ENCODE measurements around the gene NEURL1.

The NEURL1 gene

DNA sequence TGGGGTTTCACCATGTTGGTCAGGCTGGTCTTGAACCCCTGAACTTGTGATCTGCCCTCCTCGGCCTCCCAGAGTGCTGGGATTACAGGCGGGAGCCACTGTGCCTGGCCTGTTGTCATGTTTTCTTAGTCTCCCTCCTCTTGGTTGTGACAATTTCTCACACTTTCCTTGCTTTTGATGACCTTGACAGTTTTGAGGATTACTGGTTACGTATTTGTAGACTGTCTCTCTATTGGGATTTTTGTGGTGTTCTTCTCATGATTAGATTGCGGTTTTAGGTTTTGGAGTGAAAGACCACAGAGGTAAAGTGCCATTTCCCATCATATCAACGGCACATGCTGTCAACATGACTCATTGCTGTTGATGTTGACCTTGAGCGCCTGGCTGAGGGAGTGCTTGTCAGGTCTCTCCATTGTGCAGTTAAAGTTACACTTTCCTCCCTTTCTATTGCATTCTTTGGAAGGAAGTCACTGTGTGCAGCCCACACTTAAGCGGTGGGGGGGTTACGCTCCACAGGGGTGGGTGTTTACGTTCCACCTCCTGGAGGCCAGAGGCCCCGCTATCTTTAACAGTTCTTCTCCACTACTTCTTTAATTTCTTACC, 10.8 kb downstream of the NEURL1 start:
- H3K27ac ChIP-seq: no peak overlapping the region
- TF ChIP-seq, protein P1, sequence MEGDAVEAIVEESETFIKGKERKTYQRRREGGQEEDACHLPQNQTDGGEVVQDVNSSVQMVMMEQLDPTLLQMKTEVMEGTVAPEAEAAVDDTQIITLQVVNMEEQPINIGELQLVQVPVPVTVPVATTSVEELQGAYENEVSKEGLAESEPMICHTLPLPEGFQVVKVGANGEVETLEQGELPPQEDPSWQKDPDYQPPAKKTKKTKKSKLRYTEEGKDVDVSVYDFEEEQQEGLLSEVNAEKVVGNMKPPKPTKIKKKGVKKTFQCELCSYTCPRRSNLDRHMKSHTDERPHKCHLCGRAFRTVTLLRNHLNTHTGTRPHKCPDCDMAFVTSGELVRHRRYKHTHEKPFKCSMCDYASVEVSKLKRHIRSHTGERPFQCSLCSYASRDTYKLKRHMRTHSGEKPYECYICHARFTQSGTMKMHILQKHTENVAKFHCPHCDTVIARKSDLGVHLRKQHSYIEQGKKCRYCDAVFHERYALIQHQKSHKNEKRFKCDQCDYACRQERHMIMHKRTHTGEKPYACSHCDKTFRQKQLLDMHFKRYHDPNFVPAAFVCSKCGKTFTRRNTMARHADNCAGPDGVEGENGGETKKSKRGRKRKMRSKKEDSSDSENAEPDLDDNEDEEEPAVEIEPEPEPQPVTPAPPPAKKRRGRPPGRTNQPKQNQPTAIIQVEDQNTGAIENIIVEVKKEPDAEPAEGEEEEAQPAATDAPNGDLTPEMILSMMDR (conservative IDR thresholded peaks at IDR 0.05): no peak
- TF ChIP-seq ZFX (IDR thresholded peaks at IDR 0.05): no peak

DNA sequence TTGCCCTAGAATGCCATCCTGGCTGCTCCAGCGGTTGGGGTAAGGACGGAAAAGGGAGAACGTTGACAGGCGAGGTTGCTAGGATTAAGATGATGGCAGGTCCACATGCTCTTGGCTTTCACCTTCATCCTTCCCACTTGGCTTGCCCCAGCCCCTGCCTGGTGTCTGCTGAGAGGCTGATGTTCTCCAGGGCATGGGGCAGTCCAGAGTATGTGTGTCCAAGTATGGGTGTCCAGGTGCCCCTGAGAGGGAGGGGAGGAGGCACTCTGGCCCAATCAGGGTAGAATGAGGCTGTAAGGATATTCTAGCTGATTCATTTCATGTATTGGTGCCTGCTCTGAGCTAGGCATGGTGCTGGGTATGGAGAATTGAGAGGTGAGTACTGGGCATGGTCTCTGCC, 12.6 kb downstream of the NEURL1 start:
- no peak overlapping the region for H3K27ac ChIP-seq
- TF ChIP-seq ZFX (IDR thresholded peaks at IDR 0.05): no peak
- TF ChIP-seq, protein P1 (conservative IDR thresholded peaks at IDR 0.05): no peak

DNA sequence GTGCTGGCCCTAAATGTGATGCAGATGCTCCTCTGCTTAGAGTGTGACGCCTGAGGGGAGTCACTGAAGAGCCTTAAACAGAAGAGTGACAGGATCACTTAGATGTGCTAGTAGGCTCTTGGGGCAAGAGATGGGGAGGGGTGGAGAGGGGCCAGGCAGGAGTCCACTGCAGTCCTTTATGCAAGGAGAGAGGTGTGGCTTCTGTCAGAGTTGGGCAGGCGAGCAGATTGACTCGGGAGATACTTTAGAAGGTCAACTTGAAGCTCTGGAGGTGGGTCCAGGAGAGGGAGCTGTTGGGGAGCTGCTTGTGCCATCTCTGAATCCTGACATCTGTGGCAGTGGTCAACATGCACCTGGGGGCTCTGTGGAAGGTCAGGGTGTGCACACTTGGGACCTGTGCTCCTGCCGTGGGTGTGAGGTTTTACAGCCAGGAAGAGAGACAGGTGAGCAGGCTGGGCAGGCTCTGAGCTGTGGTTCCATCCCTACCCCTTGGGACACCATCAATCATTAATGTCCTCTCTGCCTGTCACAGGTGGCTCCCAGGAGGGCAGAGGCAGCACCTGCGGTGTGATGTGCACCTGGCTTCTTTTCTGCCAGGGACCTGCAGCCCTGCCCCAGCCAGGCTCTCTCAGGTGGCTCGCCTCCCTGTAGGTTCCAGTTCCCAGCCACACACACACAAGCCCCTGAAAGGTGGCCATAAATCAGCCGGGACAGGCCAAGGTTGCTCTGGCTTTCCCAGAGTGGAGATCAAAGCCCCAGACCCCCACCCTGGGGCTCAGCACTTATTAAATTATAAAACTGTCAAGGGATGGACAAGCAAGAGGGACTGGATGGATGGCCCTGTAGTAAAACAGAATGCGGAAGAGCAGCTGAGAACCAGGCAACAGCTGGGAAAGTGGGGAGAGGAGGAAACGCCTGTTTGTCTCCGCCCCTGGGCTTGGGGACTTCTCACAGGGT, 14.0 kb downstream of the NEURL1 start:
- no peak for TF ChIP-seq ZFX (IDR thresholded peaks at IDR 0.05)
- TF ChIP-seq, protein P1 (conservative IDR thresholded peaks at IDR 0.05): no peak

DNA sequence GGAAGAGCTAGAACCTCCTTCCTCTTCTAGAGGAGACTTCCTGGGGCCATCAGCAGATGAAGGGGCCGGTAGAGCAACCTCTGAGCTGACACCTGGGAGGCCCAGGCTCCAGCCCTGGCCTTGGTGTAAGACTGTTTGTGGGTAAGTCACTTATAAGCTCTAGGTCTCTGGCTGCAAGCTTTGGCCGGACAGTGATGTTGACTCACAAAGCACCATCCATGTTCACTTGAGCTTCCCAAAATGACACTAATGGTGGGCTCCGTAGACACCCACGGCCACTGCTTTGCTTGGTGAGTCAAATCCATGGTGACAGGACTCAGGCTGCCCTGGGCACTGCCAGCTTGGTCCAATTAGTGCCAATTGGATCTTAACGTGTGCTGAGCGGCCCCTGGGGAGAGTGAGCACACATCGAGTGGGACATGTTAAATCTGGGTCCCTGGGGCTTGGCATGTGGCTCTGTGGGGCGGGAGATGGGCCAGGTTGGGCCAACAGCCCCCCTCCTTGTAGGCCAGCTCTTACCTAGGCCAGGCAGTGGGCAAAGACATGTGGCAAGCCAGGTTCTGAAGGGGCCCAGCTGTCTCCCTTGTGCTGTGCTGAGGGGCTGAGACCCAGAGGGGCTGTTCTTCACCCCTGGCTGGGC, 16.7 kb downstream of the NEURL1 start:
- H3K27ac ChIP-seq: no peak overlapping the region
- TF ChIP-seq, protein P1 (conservative IDR thresholded peaks at IDR 0.05): no peak
- no peak for TF ChIP-seq ZFX (IDR thresholded peaks at IDR 0.05)

More for the DNA sequence above, 14.0 kb downstream of the NEURL1 start:
- no peak overlapping the region for H3K27ac ChIP-seq

DNA sequence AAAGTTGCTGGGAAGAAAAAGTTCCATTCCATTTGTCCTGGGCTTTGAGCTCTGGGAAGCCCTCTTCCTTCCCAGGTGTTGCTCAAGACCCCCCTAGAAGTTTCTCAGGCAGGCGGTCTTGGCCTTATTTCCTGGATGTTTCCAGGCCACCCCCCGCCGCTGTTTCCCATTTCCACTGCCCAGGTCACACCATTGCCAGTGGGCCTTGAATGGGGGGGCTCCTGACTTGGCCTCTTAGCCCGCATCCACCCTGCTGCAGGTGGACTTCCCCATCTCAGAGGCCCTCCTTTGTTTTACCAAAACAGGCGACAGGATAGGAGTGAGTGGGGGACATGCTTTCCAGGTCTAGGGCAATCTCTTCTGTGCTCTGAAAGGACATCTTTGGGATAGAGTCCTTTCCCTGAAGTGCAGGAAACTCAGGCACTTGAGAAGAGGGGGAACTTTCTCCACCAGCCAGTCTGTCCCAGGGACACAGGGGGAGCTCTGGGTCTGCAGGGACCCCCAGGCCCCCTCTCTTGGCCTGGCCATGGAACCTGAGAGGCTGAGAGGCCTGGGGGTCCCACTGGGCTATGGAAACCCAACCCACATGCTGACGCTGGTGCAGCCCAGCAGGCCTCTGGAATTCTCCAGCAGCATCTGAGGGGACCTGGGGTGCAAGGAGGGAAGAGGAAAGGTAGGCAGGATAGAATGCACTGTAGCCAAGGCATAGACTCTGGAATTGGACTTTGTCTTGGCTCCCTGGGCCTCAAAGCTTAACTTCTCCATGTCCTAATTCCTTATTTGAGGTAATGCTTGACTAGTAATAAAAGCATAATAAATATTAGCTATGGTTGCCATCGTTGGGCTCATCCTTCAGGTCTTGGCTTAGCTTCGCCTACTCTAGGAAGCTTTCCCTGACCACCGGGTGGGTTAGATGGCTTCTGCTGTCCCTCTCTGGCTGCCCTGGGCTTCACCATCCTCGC, 17.6 kb downstream of the NEURL1 start:
- TF ChIP-seq, protein P1 (conservative IDR thresholded peaks at IDR 0.05): no peak
- TF ChIP-seq ZFX (IDR thresholded peaks at IDR 0.05): no peak
- H3K27ac ChIP-seq: no peak overlapping the region

DNA sequence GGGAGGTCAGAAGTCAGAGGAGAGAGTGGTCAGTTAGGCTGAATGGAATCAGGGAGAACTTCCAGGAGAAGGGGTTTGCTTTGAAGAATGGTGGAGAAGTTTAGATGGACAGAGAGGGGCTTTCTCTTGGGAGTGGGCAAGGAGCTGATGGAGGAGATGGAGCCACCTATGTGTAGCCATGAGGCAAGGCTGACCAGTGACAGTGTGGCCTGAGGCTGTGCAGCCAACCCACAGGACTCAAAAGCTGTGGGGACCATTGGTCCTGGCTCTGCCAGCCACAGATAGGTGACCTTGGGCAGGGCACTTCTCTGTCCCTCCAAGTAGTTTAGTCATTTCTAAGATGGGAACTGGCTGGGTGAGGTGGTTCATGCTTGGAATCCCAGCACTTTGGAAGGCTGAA, 18.7 kb downstream of the NEURL1 start:
- TF ChIP-seq, protein P1 (conservative IDR thresholded peaks at IDR 0.05): no peak
- no peak for TF ChIP-seq ZFX (IDR thresholded peaks at IDR 0.05)
- H3K27ac ChIP-seq: no peak overlapping the region

All from C4-2B (cell line).